Endothelial cell of umbilical vein (primary cell): Measurements from ENCODE around the gene CCDC107. TPM values are rescaled to one million over a fixed set of nuclear protein-coding genes. Genes with fewer than 3 reads are reported as not detected.

ENCODE experiments used
- BruUV-seq: library from RNA; stranded (reverse); fragments of 400-500 nt; replicated peaks from 2 replicates; lab custom pipeline; 2021; lab: Mats Ljungman, UMichigan
- CTCF ChIA-PET: fragments of 300-600, 350-600 bp; sonication (Branson Sonifier 250); formaldehyde crosslinking; loops from one replicate; lab custom pipeline; 2021; ENCODE audit warnings: antibody characterized with exemption, inconsistent platforms; lab: Charles Lee
- POLR2A ChIA-PET: fragments of 300-600, 350-600 bp; sonication (Branson Sonifier 250); formaldehyde crosslinking; loops from one replicate; lab custom pipeline; 2021; ENCODE audit warnings: antibody characterized with exemption, inconsistent platforms; lab: Charles Lee
- DNase-seq: peaks from one replicate; pipeline ENCODE4 v3.0.0-alpha.2; 2011; ENCODE audit warnings: low read depth, low spot score
- FAIRE-seq: peaks from 2 replicates; lab custom pipeline; 2011; peaks lifted over from hg19 to GRCh38; lab: Jason Lieb, UNC
- H2AFZ ChIP-seq: 2 replicates; pipeline ENCODE4 v1.6.0; 2012; ENCODE audit warnings: low read depth, low read length, control low read depth, inconsistent platforms
- H3K27ac ChIP-seq: 2 replicates; pipeline ENCODE4 v1.5.1; 2011; ENCODE audit warnings: low read depth, mild to moderate bottlenecking, control low read depth, low read length, moderate library complexity; ENCODE audit not compliant: insufficient read depth
- H3K27me3 ChIP-seq, 2 experiments: 2 replicates each; pipeline versions ENCODE4 v1.6.0 to v1.6.1; 2011; ENCODE audit warnings: low read length in 2 of 2, mixed read lengths in 1 of 2; ENCODE audit not compliant: control insufficient read depth in 2 of 2, insufficient read depth in 2 of 2
- H3K36me3 ChIP-seq, 2 experiments: 2 replicates in 1 of 2; 3 replicates in 1 of 2; pipeline ENCODE4 v1.5.1; 2011; ENCODE audit warnings: low read length in 2 of 2, mild to moderate bottlenecking in 1 of 2, moderate library complexity in 1 of 2; ENCODE audit not compliant: control insufficient read depth in 2 of 2, insufficient read depth in 2 of 2; ENCODE audit errors: extremely low read depth in 1 of 2
- H3K4me1 ChIP-seq: 3 replicates; pipeline ENCODE4 v1.5.1; 2011; ENCODE audit warnings: mild to moderate bottlenecking, low read length; ENCODE audit not compliant: control insufficient read depth, insufficient read depth; ENCODE audit errors: extremely low read depth
- H3K4me2 ChIP-seq: 2 replicates; pipeline ENCODE4 v1.6.1; 2011; ENCODE audit warnings: low read length, control low read depth, mixed read lengths; ENCODE audit not compliant: insufficient read depth
- H3K4me3 ChIP-seq, 3 experiments: fragments of 200-600 bp in 1 of 3; sonication (generic), shearing (Covaris generic) in 1 of 3; replicated peaks in 1 of 3; 2 replicates each; pipeline ENCODE4 v1.5.1; 2011 to 2016; ENCODE audit warnings: control low read depth in 3 of 3, low read length in 3 of 3, mild to moderate bottlenecking in 2 of 3, inconsistent platforms in 1 of 3, low read depth in 1 of 3, moderate library complexity in 1 of 3; ENCODE audit not compliant: insufficient read depth in 1 of 3
- H3K79me2 ChIP-seq: 2 replicates; pipeline ENCODE4 v1.6.0; 2012; ENCODE audit warnings: low read length, inconsistent platforms; ENCODE audit not compliant: control insufficient read depth, insufficient read depth
- H3K9ac ChIP-seq: replicated peaks from 2 replicates; pipeline ENCODE3; 2011; ENCODE audit warnings: low read length, control low read depth; ENCODE audit not compliant: insufficient read depth; ENCODE audit errors: extremely low read depth
- H3K9me1 ChIP-seq: replicated peaks from 3 replicates; pipeline ENCODE4 v1.6.0; 2011; ENCODE audit warnings: mild to moderate bottlenecking, low read length; ENCODE audit not compliant: control insufficient read depth, insufficient read depth; ENCODE audit errors: extremely low read depth
- H3K9me3 ChIP-seq: replicated peaks from 2 replicates; pipeline ENCODE4 v1.5.1; 2012; ENCODE audit warnings: low read length, inconsistent platforms; ENCODE audit not compliant: control insufficient read depth, insufficient read depth
- H4K20me1 ChIP-seq: replicated peaks from 2 replicates; pipeline ENCODE3; 2011; ENCODE audit warnings: mild to moderate bottlenecking, low read length; ENCODE audit not compliant: control insufficient read depth, insufficient read depth; ENCODE audit errors: extremely low read depth
- CTCF ChIP-seq, 2 donors: IDR thresholded peaks; 1 replicate in 1 of 2; 2 replicates in 1 of 2; pipeline ENCODE4 v1.5.1; 2011; ENCODE audit warnings: low read length in 2 of 2, mild to moderate bottlenecking in 2 of 2, moderate library complexity in 2 of 2, control low read depth in 1 of 2, inconsistent platforms in 1 of 2, low read depth in 1 of 2; ENCODE audit not compliant: insufficient read depth in 1 of 2; ENCODE audit errors: extremely low read depth in 1 of 2
- EZH2 ChIP-seq: IDR thresholded peaks from 2 replicates; pipeline ENCODE4 v1.6.1; 2012; ENCODE audit warnings: borderline replicate concordance, low read depth, mild to moderate bottlenecking, moderate library complexity, low read length, inconsistent platforms; ENCODE audit not compliant: severe bottlenecking
- FOS ChIP-seq: IDR thresholded peaks from 2 replicates; pipeline ENCODE4 v1.6.1; 2011; ENCODE audit warnings: mild to moderate bottlenecking, low read length, moderate library complexity, borderline replicate concordance; ENCODE audit not compliant: insufficient read depth
- GATA2 ChIP-seq: IDR thresholded peaks from 2 replicates; pipeline ENCODE4 v1.7.0; 2011; ENCODE audit warnings: low read depth, mild to moderate bottlenecking, moderate library complexity, mixed read lengths, low read length; ENCODE audit not compliant: insufficient read length, insufficient read depth
- JUN ChIP-seq: IDR thresholded peaks from 2 replicates; pipeline ENCODE4 v1.6.1; 2011; ENCODE audit warnings: borderline replicate concordance, low read depth; ENCODE audit not compliant: insufficient read length, insufficient read depth
- MAX ChIP-seq: IDR thresholded peaks from 2 replicates; pipeline ENCODE4 v1.6.1; 2011; ENCODE audit not compliant: insufficient read depth, insufficient read length
- MYC ChIP-seq: IDR thresholded peaks from one replicate; pipeline ENCODE4 v1.6.1; 2011; ENCODE audit warnings: mild to moderate bottlenecking, low read depth, low read length
- POLR2A ChIP-seq: IDR thresholded peaks from 2 replicates; pipeline ENCODE4 v1.6.1; 2012; ENCODE audit warnings: low read depth, mild to moderate bottlenecking, control low read depth, low read length
- POLR2AphosphoS5 ChIP-seq: IDR thresholded peaks from 2 replicates; pipeline ENCODE4 v1.6.1; 2012; ENCODE audit warnings: low read depth, mild to moderate bottlenecking, control low read depth, low read length, moderate library complexity; ENCODE audit not compliant: insufficient read depth
- dilution Hi-C: fragments of 300-500 bp; cut with MboI; formaldehyde crosslinking; loops from one replicate; pipeline ENCODE4 v1.15.0; 2019; ENCODE audit warnings: low sequenced_read_pairs; ENCODE audit not compliant: extremely low pct_ligation_motif_present
- intact Hi-C: fragments of 100-400 bp; cut with micrococcal nuclease; formaldehyde crosslinking; loops from one replicate; pipeline ENCODE4 v1.10.0; 2022
- polyA plus RNA-seq, 4 experiments: library from polyadenylated mRNA; depleted of rRNA in 3 of 4; stranded (reverse) in 3 of 4; unstranded in 1 of 4; fragments of >200 nt; gene quantifications; 2 replicates each; pipeline versions ENCODE4 v1.2.1 to v1.2.3, GENCODE V29; 2011 to 2012; ENCODE audit warnings: missing spikeins in 1 of 4
- total RNA-seq: library from RNA; stranded (reverse); gene quantifications from 2 replicates; pipeline ENCODE4 v1.2.3, GENCODE V29; 2021

CCDC107 gene
- total and polyA plus RNA-seq, 2 donors (not counting 3 experiments of a cell fraction or from before 2014, with no cell fraction given): 13.2 to 16.0 TPM

- Histone ChIP-seq H3K27me3 (peaks cover 0 to 2% of the 10 kb centered on the region in 2 experiments), H2AFZ (no peak overlapping the region), H4K20me1 (no peaks in the 10 kb centered on the region), H3K9me3 (no peaks in the 10 kb centered on the region), H3K27ac (no peak overlapping the region), H3K9ac (no peak overlapping the region), H3K4me3 (no peak overlapping the region), H3K79me2 (no peaks in the 10 kb centered on the region), H3K4me1 (no peaks in the 10 kb centered on the region), H3K36me3 (no peaks in the 10 kb centered on the region), H3K4me2 (no peak overlapping the region), H3K9me1 (no peaks in the 10 kb centered on the region)
- no peak for TF ChIP-seq POLR2A
- TF ChIP-seq CTCF (IDR thresholded peaks at IDR 0.05; ENCODE audit: extremely low read depth in 1 of 2, insufficient read depth in 1 of 2, low read depth in 1 of 2, low read length in 2 of 2): no peak
- TF ChIP-seq JUN: no peak
- no peak for TF ChIP-seq EZH2
- TF ChIP-seq POLR2AphosphoS5: no peak
- no peak for TF ChIP-seq MAX
- TF ChIP-seq MYC: no peak
- TF ChIP-seq GATA2: no peak
- TF ChIP-seq FOS: no peak
- ChIA-PET POLR2A (no interaction called here), CTCF (no interaction called here)
- no TSS peak for BruUV-seq
- intact Hi-C loops: no loop called here
- dilution Hi-C loops: no loop called here
- FAIRE-seq: peak; percentile 49
- no peak for DNase-seq
Observed at GRCh38 chr9:35651956-35652828, 5.9 kb upstream of the CCDC107 start.
